Stimulated activated CD4-positive, alpha-beta T cell treated with anti-CD3 and anti-CD28 coated beads, Interleukin-15, amount 100 ng/mL, for 24 hours (primary cell): ENCODE data around the gene SYT15.
"Not testable (repeated sequence)": the region's sequence is repeated elsewhere in the genome, so short reads cannot be mapped to it uniquely, and the experiment has no call there.

ENCODE experiments used
- DNase-seq: peaks from one replicate; pipeline ENCODE4 v3.0.0-alpha.2; 2020

SYT15 gene

DNA sequence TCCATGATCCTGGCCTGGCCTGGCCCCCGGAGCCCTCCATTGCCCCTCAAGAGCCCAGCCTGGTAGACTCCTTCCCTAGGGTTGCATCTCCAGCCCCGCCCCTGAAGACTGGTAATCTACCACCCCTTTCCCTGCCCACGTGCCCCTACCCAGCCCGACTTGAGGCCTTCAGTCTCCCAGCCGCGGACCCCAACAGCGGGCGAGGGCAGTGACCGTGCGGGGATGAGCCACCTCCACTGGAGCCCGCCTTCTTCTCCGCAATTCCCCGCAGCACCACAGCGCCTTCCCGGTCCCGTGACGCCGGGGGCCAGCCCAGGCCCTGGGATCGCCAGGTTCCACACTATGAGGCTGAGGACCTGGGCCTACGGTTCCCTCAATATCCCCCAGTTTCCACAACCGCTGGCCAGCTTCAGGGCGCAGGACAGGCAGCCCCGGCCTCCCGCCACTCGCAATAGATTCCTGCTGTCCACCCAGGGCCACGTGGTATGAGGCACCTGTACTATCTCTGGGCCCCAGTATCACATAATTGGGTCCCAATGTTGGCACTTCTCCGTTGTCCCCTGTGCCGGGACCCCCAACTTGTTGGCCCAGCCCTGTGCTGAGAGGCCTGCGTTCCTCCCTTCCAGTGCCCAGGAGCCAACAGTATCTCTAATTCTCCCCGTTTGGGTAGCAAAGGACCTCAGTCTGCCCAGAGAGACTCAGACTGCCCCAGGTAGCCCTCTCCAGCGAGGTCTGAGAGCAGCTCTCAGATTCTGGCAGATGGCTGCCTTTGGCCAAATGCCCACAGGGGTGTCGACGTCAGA is 21.4 kb upstream of the SYT15 start:
- peak; percentile 7 for DNase-seq

DNA sequence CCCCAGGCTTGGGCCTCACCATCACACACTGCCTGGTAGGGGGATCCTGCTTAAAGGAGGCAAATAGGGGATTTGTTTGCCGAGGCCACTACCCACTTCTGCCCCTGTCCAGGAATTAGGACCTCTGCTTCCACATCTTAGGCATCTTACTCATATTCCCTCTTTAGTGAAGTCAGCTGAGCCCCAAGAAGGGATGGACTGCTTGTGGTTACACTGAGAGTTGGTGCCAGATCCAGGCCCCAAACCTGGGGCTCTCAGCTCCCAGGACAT is 20.9 kb upstream of the SYT15 start:
- DNase-seq = no peak

DNA sequence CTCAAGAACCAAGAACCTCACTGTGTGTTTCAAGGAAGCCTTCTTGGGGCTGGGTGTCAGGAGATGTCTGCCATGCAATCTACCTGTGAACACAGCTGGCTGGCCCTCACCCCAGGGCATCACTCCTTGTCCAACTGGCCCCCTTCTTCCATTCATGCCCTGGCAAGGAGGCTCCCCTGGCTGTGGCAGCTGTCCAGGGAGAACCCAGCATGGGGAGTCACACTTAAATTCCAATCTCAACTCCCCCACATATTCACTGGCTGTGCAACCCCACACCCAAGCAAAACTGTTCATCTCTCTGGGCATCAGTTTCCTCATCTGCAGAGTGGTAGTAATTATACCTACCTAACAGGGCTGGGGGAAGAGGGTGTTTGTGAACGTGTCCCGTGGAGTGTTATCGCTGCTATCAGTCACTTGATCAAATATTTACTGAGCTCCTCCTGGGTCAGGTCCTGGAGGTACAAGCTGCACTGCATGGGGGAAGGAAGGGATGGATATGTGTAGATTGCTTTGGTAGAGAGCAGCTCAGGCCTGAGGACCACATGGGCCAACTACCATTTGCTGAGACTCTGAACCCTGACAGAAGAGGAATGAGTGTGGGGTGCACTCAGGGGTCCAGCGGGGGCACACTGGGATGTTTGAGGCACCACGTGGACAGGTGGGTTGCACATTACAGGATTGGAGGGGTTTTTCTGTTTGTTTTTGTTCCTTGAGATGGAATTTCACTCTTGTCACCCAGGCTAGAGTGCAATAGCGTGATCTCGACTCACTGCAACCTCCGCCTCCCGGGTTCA is 20.3 kb upstream of the SYT15 start:
- DNase-seq = peak; percentile 1

DNA sequence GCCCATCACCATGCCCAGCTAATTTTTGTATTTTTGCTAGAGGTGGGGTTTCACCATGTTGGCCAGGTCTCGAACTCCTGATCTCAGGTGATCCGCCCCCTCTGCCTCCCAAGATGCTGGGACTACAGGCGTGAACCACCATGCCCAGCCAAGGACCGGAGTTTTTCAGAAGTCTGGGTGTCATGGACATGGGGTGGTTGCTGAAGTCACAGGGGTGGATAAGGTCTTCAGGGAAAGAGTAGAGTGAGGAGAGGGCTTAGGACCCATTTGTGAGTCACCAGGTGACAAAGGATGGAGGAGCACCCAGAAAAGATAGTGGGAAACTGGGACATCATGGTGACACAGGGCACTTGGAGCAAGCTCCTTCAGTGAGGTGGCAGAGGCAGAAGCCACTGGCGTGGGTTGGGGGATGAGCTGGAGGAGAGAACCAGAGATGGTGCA is 19.7 kb upstream of the SYT15 start:
- no peak for DNase-seq

DNA sequence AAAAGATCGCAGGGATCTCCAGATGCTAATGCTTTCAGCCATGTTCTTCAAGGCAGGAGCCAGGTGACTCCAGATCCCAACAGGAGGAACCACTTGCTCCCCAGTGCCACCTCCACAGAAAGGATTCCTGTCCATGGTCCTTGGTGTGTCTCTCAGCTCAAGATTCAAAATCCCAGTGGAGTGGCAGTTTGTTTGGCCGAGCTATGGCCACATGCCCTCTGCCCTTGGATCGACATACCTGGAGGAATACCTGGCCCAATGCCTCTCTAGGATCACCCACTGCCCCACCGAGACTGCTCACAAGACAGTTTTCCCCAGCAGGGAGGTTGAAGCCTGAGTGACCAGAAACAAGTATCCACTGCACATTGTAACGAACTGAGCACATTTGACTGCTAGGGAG is 18.5 kb upstream of the SYT15 start:
- DNase-seq = peak; percentile 0

DNA sequence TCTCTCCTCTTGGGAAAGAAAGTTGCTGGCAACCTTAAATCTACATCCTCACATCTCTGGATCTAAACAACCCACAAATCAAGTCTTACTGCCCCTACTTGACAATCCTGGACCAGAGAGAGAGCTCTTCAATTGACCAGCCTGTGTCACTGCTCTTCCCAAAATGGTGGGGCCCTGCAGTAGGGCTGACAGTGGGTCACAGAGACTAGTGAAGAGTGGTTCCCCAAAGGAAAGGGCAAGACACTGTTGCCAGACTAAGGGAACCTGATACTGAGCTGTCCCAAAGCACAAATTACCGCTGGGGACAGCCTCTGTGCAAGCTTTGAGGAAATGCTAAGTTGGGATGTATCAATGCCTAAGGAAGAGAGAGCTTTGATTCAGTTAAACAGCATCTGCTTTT is 18.0 kb upstream of the SYT15 start:
- DNase-seq = no peak

DNA sequence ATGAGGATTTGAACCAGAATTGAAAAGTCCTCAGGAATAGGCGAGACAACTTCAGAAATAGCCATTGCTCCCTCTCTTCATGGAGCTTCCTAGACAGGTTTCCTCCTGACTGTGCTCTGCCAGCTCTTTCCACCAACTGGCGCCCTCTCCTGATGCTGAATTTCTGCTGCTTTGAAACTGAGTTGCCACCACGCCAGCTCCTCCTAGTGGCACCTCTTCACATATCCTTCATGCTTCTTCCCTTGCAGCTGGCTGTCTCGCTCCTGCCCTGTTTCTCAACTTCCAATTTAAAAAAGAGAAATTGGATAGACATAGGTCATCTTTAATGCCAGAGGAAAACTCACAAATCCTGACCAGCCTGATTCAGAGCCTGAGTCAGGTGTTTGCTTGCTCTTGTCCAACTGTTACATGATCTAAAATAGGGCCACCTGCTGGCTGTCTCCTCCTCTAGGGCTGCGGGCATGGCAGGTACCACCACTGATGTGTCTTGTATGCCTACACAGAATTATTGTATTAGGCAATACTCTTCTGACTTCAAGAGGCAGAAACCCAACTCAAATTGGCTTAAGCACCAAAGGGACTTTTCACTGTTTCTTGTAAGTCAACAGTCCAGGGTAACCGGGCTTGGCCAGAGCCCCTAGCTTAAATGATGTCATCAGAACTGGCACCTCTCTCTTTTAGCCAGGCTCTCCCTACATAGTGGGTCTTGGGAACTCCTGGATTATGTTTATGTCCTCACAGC is 13.2 kb upstream of the SYT15 start:
- DNase-seq = peak; percentile 68

DNA sequence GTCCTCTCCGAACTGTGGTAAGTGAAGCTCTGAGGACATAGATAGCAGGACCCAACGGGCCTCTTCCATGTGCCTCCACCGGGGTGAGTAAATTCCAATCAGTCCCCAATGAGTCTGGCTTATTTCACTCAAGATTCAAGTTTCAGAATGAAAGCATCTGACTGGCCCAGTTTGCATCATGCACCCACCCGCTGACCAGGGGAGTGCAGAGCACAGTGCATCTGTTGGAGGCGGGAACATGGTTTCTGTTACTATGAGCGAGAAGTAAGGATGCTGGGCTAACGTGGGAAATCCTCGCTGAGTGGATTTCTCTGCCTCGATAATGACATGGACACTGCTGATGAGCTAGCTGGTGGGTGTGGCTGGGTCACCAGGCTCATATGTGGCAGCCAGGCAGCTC is 11.8 kb upstream of the SYT15 start:
- not testable (repeated sequence) for DNase-seq

DNA sequence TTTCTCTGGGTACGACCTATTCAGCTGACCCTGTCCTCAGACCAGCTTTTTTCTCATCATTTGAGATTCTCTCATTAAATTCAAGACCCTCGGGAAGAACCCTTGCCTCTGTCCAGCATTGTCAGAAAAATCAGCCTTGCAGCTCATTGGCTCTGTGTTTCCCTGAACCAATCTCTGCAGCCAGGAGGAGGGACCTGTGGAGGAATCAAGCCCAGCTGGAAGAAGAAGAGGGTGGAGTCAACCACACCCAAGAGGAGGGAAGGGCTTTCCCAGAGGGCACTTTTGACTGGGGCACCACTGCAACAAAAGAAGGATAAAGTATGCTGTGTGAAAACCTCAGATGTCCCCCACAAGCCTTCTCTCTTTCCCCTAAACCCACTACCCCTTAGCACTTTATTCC is 8.3 kb upstream of the SYT15 start:
- not testable (repeated sequence) for DNase-seq

DNA sequence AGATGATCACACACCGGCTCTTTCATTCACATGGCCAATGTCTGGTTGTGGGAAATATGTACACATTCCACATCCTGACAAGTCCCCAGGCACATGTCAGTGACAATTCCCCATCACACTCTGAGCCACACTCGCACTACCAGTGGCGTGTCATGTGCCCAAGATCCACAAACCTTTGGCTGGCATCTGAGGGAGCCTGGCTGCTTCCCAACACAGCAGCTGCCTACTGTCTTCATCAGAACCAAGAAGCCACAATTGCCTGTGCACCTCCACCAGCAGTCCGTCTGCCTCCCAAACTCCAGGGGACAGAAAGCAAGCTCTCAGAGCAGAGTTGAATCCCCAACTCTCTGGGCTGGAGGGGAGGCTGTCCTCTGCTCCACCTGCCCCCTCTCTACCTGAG is 6.2 kb upstream of the SYT15 start:
- DNase-seq = not testable (repeated sequence)

DNA sequence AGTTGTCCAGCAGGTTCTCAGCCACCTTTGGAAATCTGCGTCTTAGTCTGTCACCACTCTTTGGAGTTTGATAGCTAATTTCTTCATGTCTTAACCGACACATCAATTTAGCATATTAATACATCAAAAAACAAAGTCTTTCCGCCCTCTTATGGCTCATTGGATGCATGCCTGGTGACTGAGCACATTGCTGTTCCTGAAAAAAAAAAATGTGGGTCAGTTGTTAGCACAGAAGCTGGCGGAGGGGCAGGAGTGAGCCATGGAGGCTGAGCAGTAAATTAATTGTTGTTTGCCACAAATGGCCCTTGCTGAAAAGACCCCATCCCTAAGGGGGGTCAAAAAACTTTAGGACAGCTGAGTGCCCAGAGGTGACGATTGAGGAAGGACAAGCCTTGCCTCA is 5.6 kb upstream of the SYT15 start:
- DNase-seq = not testable (repeated sequence)

DNA sequence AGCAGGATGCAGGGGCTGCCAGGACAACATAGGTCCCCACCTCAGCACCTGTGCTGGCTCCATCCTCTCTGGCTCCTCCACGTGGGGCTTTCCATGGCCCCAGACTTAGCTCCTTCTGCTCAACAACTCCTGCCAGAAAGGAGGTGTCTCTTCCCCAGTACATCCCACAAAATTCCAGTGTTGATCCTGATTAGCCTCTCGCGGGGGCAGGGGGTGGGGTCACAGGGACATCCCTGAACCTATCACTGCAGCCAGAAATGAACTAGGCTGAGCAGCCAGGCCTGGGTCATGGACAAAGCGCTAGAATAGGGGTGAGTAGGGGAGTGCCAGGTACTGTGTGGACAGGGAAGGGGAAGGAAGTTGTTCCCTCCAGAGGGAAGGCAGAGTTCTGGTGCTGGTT is 5.0 kb upstream of the SYT15 start:
- DNase-seq = not testable (repeated sequence)

DNA sequence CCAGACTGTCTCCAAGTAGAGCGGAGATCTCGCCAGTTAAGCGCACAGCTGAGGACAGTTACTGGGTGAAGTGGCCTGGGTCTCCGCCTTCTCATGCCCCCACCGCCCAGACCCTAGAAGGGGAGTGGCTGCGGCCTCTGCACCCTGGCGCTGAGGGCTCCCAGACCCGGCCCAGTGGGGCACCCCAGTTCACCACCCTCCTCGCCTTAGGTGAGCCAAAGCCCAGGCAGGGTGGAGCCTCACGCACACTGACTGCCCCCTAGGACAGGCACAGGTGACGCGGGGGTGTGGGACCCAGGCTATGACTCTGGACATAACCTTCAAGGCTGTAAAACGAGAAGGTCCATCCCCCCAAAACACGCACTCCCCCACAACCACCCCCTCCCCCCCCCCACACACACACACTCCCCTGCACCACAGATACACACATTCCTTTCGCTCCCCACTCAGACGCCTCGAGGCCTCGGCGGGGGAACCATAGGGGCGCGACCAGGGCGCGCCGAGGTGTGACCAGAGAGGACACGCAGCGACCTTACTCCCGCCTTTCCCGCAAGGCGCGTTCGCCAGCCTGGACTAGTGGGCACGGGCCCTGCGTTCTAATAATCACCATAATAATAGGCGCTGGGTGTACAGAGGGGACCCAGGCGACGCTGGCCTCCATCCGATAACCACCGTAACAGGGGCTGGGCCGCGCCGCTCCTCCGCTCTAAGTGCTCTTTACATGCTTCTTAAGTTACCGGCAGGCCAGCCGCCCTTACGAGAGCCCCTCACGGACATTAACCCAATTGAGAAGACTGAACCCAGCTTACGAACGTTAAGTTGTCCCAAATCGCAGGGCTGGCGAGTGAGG is 1.1 kb upstream of the SYT15 start:
- peak; percentile 1 for DNase-seq

DNA sequence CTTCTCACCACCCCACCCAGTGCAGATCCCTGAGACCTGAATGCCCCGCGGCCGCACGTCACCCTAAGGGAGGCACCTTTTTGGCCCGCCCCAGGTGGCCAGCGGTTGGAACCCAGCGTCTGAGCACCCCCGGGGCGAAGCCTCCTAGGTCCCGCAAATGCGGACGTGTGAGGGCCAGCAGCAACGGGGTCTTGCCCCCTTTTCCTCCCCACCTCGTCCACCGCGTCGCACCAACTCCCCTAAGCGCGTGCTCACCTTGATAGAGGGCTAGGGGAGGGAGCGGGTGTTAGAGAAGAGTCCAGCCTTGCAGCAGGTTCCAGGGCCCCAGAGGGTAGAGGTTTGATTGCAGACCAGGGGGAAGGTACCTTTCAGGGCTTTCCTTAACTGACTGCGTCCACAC is 450 bp downstream of the SYT15 start:
- DNase-seq = not testable (repeated sequence)

DNA sequence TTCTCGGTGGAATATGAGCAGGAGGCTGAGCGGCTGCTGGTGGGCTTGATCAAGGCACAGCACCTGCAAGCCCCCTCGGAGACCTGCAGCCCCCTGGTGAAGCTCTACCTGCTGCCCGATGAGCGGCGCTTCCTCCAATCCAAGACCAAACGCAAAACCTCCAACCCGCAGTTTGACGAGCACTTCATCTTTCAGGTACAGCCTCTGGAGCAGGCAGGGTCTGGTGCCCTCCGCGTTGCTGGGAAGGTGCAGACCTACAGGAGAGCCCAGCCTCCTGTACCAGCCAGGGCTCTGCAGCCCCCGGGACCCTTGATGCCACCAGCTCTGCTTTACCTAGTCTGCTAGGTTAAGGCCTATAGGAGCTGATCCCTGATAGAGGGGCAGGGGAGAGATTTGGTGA is 3.1 kb downstream of the SYT15 start:
- not testable (repeated sequence) for DNase-seq

DNA sequence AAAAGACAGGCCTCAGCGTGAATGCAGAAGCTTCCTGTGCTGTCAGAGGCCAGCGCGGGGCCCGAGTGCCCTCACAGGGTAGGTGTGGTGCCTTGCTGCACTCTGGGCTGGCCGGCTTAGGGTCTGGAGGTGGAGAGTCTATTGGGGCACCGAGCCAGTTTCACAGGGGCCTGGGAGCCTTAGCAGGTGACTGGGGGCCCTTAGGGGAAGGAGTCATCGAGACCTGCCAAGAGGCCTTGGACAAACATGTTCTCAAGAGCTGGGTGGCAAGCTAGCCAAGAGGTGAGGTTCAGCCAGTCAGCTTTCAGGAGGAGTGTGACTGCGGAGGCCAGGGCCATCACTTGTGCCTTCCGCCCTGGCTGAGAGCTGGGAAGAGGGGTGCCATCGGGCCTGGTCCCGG is 3.6 kb downstream of the SYT15 start:
- DNase-seq = not testable (repeated sequence)

DNA sequence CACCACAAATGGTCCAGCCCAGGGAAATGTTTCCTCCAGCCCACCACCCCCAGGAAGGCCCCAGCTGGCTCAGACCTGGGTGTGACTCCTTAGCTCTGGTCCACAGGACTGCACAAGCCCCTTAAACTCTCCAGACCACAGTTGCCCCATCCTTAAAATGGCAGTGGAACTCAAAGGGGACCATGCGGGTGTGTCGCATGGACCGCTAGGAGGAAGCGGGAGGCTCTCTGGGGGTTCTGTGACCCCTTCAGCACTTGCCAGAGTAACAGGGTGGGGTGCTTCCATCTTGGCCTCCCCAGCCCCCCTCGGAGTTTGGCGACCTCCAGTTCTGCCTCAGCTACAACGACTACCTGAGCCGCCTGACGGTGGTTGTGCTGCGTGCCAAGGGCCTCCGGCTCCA is 5.3 kb downstream of the SYT15 start:
- not testable (repeated sequence) for DNase-seq

DNA sequence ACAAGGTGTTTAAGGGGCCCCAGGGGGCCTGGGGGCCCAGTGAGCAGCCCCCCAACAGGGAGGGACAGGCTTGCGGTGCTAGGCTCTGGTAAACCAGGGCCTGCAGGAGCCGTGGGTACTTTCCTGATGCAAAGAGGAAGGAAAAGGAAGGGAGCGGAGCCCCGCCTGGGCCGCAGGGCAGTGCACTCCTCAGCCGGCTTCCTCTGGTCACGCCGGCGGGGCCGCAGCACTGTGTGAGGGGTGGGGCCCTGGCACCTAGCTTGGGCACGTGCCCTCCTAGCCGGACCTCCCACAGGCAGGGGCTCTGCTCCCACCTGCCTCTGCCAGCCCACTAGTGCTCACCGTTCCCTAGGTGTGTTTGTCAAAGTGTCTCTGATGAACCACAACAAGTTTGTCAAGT is 6.3 kb downstream of the SYT15 start:
- not testable (repeated sequence) for DNase-seq

DNA sequence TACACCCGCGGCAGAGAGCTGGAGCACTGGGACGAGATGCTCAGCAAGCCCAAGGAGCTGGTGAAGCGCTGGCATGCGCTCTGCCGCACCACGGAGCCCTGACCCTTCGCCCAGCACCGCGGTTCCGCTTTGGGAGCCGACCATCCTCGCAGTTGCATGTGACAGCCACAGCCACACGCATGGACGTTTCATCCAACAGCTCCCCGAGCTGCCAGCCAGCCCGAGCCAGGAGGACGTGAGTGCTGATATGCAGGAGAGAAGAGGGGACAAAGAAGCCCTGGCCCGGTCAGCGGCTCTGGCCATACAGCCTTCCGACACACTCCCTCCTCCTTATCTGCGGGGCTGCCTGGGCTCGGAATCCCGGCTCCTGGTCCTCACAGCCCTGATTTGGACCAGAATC is 8.6 kb downstream of the SYT15 start:
- not testable (repeated sequence) for DNase-seq

DNA sequence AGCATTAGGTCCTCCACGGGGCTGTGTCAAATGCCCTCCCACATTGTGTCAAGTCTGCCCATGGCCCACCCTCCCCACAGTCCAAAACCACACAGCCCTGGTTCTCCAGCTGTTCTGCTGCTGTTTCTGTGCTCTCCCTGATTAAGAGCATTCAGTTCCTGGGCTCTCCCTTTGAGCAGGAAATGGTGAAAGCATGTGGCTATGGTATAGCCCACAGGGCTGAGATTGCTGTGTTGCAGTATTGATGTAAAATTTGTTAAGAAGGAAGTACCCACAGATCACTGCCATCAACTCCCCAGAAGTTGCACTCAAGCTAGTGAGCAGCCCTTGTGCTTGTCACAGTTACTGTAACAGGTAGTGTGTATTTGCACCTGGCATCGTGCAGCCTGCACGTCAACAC is 9.3 kb downstream of the SYT15 start:
- not testable (repeated sequence) for DNase-seq

DNA sequence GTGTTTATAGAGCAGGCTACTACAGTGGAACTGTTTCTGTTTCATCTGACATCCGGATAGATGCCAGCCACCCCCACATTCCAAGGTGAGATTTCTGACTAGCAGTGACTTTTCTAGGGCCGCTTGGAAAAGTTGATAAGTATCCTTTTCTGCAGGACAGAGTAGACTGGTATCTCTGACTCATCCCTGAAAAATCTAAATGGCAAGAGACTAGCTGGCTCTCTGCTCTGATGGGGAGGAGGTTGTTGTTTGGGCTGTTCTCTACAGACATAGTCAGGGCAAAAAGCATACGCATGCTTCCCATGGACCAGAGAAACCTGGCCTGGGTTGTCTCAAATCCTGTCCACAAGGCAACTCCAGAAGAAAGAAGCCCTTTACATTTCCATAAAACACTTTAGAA is 10.7 kb downstream of the SYT15 start:
- DNase-seq = not testable (repeated sequence)

DNA sequence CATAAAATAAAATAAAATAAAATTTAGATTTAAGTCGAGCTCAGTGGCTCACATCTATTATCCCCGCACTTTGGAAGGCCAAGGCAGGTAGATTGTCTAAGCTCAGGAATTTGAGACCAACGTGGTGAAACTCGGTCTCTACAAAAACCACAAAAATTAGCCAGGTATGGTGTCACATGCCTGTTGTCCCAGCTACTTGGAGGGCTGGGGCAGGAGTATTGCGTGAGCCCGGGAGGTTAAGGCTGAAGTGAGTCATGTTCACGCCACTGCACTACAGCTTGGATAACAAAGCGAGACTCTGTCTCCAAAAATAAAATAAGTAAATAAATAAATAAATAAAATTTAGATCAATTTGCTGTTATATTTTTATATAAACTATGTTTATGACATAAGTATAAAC is 12.1 kb downstream of the SYT15 start:
- not testable (repeated sequence) for DNase-seq

DNA sequence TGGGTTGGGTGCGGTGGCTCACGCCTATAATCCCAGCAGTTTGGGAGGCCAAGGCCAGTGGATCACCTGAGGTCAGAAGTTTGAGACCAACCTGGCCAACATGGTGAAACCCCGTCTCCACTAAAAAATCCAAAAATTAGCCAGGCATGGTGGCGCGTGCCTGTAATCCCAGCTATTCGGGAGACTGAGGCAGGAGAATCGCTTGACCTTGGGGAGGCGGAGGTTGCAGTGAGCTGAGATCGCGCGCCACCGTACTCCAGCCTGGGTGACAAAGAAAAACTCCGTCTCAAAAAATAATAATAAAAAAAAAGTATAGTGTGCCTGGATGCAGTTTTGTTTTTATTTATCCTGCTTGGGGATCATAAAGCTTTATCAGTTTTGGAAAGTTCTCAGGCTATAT is 14.4 kb downstream of the SYT15 start:
- DNase-seq = not testable (repeated sequence)
